Measurements from ENCODE around the gene TMEM135. TPM values are rescaled to one million over a fixed set of nuclear protein-coding genes. Genes with fewer than 3 reads are reported as not detected.
"Not testable (repeated sequence)": the region's sequence is repeated elsewhere in the genome, so short reads cannot be mapped to it uniquely, and the experiment has no call there.

Gene TMEM135
- total RNA-seq, 1 donor = 30.0 TPM

- no peak for TF ChIP-seq CTCF (IDR thresholded peaks at IDR 0.05; ENCODE audit: insufficient read depth, low read length)
- no peak overlapping the region for H3K4me3 ChIP-seq (ENCODE audit: low read depth, low read length)
- no peak for DNase-seq (ENCODE audit: low read depth)
These were observed 101.7 kb downstream of the TMEM135 start for GRCh38 chr11:87139475-87139874.

GRCh38 chr11:87141322-87141721, 103.6 kb downstream of the TMEM135 start:
- H3K4me3 ChIP-seq (ENCODE audit: low read depth, low read length) = no peak overlapping the region
- no peak for TF ChIP-seq CTCF (IDR thresholded peaks at IDR 0.05; ENCODE audit: insufficient read depth, low read length)
- no peak for DNase-seq (ENCODE audit: low read depth)

DNA sequence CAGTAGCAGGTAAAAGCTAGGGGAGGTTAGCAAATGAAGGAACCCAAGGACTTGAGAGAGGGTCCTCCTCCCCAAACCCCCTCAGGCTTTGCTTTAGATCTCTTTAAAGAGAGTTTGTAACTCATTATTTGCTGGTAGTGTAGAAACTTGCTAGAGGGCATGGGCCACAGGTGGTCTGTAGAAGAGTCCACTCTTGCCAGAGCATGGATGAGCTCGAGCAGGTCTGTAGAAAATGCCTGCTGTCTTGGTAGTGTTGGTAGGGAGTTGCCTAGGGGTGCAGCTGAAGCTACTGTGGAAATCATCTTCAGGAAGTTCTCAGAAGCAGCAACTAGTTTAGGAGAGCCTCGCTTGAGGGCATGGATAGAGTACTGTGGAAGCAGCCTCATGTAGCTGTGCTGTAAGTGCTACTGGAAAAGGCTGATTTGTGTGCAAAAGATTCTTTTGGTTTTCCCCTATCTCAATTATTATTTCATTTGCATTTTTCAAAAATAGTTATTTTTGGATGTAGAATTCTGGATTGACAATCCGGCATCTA, 104.3 kb downstream of the TMEM135 start:
- no peak for DNase-seq (ENCODE audit: low read depth)
- no peak for TF ChIP-seq CTCF (IDR thresholded peaks at IDR 0.05; ENCODE audit: insufficient read depth, low read length)

DNA sequence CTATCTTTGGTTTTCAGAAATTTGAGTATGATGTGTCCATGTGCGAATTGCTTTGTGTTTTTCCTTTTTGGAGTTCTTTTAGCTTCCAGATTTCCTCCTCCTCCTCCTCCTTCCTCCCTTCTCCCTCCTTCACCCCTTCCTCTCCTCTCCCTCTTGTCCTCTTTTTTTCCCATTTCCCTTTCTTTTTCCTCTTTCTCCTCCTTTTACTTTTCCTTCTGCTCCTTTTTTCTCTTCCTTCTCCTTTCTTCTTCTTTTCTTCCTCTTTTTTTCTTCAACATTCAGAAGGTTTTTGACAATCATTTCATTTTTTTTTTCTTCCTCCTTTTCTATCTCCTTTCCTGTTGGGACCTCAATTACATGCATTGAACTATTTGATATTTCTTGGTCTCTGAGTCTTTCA, 104.9 kb downstream of the TMEM135 start:
- no peak for DNase-seq (ENCODE audit: low read depth)
- no peak for TF ChIP-seq CTCF (IDR thresholded peaks at IDR 0.05; ENCODE audit: insufficient read depth, low read length)

More for the DNA sequence above, 104.3 kb downstream of the TMEM135 start:
- H3K4me3 ChIP-seq (ENCODE audit: low read depth, low read length) = no peak overlapping the region

DNA sequence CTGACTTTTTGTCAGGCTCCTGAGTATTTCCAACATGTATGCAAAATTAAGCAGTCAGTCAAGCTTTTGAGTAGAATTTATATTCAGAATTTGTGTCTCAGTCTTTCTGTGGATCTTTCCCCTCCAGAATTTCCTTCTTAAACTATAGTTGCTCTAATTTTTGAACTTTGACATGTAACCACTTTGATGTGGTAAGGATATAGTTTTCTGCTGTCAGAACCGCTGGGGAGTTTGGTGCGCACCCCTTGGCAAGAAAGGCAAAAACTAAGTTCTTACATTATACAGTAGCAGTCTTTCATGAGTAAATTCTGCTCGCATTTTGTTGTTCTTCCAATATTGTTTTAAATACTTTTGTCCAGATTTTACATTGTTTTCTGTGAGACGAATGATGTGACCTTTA, 105.9 kb downstream of the TMEM135 start:
- DNase-seq (ENCODE audit: low read depth) = no peak
- H3K4me3 ChIP-seq (ENCODE audit: low read depth, low read length) = no peak overlapping the region
- TF ChIP-seq CTCF (IDR thresholded peaks at IDR 0.05; ENCODE audit: insufficient read depth, low read length) = no peak

More for the DNA sequence above, 104.9 kb downstream of the TMEM135 start:
- H3K4me3 ChIP-seq (ENCODE audit: low read depth, low read length) = no peak overlapping the region

GRCh38 chr11:87144252-87144651, 106.5 kb downstream of the TMEM135 start:
- no peak overlapping the region for H3K4me3 ChIP-seq (ENCODE audit: low read depth, low read length)
- no peak for DNase-seq (ENCODE audit: low read depth)
- no peak for TF ChIP-seq CTCF (IDR thresholded peaks at IDR 0.05; ENCODE audit: insufficient read depth, low read length)

- no peak overlapping the region for H3K4me3 ChIP-seq (ENCODE audit: low read depth, low read length)
- TF ChIP-seq CTCF (IDR thresholded peaks at IDR 0.05; ENCODE audit: insufficient read depth, low read length) = no peak
- no peak for DNase-seq (ENCODE audit: low read depth)
These were observed 111.0 kb downstream of the TMEM135 start for GRCh38 chr11:87148749-87149148.

- not testable (repeated sequence) for DNase-seq (ENCODE audit: low read depth); H3K4me3 ChIP-seq (ENCODE audit: low read depth, low read length)
These were observed 112.0 kb downstream of the TMEM135 start for GRCh38 chr11:87149782-87150181.

All from fibroblast of the aortic adventitia (primary cell).